Measurements from ENCODE around the gene PRKD2.
"Not testable (repeated sequence)": the region's sequence is repeated elsewhere in the genome, so short reads cannot be mapped to it uniquely, and the experiment has no call there.

PRKD2 gene

GRCh38 chr19:46717034-46717715 is at the start of gene PRKD2:
Gene PRKD2 (minus strand): TSS chr19:46717114. CDS start chr19:46716370, 744 bp downstream.
- peak; percentile 73 for DNase-seq (ENCODE audit: low read depth, low spot score)

- DNase-seq (ENCODE audit: low read depth, low spot score): no peak
Observed at GRCh38 chr19:46764817-46765291, 47.9 kb upstream of the PRKD2 start.

DNA sequence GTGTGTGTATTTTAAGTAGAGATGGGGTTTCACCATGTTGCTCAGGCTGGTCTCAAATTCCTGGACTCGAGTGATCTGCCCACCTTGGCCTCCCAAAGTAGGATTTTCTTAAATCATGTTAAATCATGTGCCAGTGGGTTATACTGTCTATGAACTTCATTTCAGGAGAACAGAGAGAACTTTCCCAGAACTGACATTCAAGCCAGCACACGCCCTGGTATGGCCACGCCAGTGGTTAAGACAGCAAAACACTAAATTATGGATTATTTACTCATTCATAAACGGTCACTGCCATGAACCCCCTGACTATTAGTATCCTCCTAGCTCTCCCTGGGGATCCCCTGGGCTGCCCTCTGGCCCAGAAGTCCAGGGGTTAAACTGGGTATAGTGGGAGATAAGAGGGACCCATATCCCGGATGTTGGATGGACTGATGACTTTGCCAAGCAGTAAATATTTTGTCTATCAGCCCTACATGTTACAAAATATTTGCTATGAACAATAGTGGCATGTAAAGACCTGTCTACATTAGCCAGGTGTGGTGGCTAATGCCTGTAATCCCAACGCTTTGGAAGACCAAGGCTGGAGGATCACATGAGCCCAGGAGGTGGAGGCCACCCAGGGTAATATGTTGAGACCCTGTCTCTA is 45.5 kb upstream of the PRKD2 start:
- DNase-seq (ENCODE audit: low read depth, low spot score): no peak

- DNase-seq (ENCODE audit: low read depth, low spot score): no peak
Observed at GRCh38 chr19:46761418-46761831, 44.5 kb upstream of the PRKD2 start.

DNA sequence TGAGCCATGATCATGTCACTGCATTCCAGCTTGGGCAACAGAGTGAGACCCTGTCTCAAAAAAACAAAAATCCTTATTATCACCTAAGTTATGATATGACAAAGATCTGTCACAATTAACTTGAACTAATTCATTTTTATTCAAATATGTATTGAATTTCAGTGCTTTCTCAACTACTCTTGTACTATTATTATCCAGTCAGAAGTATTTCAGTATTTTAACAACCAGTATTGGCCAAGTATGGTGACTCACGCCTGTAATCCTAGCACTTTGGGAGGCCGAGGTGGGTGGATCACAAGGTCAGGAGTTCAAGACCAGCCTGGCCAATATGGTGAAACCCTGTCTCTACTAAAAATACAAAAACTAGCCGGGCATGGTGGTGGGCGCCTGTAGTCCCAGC is 44.0 kb upstream of the PRKD2 start:
- DNase-seq (ENCODE audit: low read depth, low spot score): not testable (repeated sequence)

DNA sequence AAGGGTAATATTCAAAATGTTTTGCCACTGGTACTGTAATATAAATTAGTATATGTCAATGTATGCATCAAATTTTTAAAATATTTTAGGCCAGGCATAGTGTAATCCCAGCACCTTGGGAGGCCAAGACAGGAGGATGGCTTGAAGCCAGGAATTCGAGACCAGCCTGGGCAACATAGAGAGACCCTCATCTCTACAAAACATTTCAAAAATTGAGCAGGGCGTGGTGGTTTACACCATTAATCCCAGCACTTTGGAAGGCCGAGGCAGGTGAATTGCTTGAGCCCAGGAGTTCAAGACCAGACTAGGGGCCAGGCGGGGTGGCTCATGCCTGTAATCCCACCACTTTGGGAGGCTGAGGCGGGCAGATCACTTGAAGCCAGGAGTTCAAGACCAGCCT is 43.4 kb upstream of the PRKD2 start:
- no peak for DNase-seq (ENCODE audit: low read depth, low spot score)

DNA sequence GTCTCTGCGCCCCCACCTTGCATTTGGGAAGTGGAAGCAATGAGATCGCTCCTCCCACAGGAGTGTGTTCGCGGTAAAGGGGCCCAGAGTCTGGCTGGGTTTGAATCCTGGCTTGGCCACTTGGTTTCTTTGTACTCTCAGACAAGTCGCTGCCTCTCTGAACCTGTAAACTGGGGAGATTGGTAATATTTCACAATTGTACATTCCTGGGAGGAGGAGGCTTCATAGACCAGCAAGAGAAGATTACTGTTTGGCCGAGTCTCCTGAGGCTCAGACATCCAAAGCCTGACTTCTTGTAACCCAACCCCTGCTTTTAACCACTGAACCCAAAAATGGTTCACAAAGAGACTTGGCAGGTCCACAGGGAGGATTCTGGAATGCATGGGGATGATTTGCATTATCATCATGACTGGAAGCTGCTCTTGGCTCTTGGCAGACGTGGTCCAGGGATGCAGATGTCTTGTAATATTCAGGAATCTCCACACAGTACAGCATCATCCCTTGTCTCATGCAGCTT is 43.0 kb upstream of the PRKD2 start:
- DNase-seq (ENCODE audit: low read depth, low spot score): no peak

DNA sequence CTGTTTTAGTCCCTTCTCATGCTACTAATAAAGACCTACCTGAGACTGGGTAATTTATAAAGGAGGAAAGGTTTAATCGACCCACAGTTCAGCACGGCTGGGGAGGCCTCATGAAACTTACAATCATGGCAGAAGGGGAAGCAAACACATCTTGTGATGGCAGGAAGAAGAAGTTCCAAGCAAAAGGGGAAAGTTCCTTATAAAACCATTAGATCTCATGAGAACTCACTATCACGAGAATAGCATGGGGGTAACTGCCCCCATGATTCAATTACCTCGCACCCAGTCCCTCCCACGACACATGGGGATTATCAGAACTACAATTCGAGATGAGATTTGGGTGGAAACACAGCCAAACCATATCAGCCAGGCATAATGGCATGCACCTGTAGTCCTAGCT is 42.3 kb upstream of the PRKD2 start:
- no peak for DNase-seq (ENCODE audit: low read depth, low spot score)

DNA sequence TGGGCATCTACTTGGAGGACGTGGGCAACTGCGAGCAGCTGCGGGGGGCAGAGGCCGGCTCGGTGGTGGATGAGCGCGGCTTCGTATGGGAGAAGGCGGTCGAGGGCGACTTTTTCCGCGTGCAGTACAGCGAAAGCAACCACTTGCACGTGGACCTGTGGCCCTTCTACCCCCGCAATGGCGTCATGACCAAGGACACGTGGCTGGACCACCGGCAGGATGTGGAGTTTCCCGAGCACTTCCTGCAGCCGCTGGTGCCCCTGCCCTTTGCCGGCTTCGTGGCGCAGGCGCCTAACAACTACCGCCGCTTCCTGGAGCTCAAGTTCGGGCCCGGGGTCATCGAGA is 39.6 kb upstream of the PRKD2 start:
- DNase-seq (ENCODE audit: low read depth, low spot score): no peak

GRCh38 chr19:46755853-46756543 is 39.1 kb upstream of the PRKD2 start:
- DNase-seq (ENCODE audit: low read depth, low spot score): no peak

- DNase-seq (ENCODE audit: low read depth, low spot score): no peak
Observed at GRCh38 chr19:46755077-46755852, 38.4 kb upstream of the PRKD2 start.

- DNase-seq (ENCODE audit: low read depth, low spot score): no peak
Observed at GRCh38 chr19:46753420-46754155, 36.7 kb upstream of the PRKD2 start.

DNA sequence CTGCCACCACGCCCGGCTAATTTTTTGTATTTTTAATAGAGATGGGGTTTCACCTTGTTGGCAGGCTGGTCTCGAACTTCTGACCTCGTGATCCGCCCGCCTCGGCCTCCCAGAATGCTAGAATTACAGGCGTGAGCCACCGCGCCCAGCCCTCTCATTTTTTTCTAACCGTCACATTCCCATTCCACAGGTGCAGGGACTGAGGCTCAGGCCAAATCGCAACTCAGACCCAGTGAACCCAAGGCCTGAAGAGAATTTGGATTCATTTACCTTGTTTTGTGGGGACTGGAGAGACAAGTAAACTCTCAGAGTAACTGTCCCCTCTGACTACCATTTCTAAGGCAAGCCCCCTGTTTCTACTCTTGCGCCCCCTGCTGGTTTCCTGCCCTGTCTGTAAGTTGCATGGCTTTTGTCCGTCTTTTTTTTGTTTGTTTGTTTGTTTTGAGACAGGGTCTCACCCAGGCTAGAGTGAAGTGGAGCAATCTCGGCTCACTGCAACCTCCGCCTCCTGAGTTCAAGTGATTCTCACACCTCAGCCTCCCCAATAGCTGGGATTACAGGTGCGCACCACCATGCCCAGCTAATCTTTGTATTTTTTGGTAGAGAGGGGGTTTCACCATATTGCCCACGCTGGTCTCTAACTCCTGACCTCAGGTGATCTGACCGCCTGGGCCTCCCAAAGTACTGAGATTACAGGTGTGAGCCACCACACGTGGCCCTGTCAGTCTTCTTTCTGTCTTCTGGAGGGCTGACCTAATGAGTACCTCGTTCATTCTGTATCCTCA is 31.6 kb upstream of the PRKD2 start:
- DNase-seq (ENCODE audit: low read depth, low spot score): peak; percentile 53

DNA sequence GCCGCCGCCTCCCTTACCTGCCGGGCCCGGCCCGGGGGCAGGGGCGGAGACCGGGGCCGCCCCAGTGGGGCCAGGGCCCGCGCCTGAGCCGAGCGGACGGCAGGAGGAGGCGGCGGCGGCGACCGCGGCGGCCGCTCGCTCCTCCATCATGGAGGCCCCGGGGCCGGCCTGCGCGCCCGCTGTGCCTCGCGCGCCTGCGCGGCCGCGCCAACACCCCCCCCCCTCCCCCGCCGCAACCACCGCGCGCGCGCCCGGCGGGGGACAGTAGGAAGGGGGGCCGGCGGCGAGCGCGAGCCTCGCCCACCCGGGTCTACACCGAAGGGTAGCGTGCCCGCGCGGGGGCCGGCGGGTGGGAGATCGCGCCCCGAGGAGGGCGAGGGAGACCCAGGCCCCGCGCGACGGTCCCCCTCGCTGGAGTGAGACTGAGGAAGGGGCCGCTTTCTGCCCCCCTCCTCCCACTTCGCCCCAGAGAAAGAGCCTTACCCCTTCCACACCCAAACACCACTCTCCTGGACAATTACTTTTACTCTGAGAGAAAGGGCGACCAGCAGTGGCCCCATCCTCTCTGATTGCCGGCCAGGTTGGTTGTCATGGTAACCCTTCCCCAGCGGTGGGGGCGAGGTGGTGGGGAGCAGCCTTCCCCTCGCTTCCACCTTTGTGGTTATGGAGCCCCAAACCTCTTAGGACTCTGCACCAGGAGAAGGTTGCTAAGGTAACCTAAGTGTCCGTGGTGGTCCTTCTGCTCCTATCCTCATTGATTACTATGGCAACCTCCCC is 29.6 kb upstream of the PRKD2 start, which contains the start of gene STRN4:
Gene STRN4 (minus strand): TSS at position 170 of the 777 bp plus-strand sequence. CDS start 20 bp downstream, at position 150.
- no peak for DNase-seq (ENCODE audit: low read depth, low spot score)

DNA sequence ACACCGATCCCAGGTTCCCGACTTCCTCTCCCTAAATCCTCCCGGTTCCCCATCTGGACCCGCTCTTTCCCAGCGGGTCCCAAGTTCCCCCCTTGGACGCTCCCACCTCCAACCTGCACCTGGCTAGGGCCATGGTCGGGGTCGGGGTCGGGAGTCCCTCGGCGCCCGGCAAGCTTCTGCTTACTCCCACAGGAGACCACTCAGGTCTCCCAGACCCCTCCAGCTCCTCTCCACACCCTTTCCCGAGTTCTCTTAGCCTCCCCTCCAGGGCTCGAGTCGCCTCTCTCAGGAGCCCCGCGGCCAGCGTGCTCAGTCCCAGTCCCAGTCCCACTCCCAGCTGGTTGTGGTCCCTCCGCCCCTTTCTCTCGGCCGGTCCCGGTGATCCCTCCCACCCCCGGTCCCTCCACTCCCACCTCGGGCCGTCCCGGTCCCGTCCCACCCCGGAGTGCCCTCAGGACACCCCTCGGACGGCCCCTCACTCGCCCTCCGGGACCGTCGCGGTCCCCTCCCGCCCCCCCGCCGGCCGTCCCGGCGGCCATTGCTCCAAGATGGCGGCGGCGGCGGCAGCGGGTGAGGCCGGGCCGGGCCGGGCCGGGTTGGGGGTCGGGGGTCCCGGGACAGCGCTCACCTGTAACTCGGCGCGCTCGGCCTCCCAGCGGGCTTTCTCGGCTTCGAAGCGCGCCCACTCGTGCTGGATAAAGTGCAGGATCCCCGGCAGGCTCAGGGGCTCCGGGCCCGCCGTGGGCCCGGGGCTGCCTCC is 28.8 kb upstream of the PRKD2 start, which contains the start of gene FKRP:
Gene FKRP (plus strand): TSS at position 537 of the 760 bp plus-strand sequence. CDS start 9,394 bp downstream, outside the sequence.
- DNase-seq (ENCODE audit: low read depth, low spot score): no peak

- no peak for DNase-seq (ENCODE audit: low read depth, low spot score)
Observed at GRCh38 chr19:46745030-46745429, 28.1 kb upstream of the PRKD2 start.

DNA sequence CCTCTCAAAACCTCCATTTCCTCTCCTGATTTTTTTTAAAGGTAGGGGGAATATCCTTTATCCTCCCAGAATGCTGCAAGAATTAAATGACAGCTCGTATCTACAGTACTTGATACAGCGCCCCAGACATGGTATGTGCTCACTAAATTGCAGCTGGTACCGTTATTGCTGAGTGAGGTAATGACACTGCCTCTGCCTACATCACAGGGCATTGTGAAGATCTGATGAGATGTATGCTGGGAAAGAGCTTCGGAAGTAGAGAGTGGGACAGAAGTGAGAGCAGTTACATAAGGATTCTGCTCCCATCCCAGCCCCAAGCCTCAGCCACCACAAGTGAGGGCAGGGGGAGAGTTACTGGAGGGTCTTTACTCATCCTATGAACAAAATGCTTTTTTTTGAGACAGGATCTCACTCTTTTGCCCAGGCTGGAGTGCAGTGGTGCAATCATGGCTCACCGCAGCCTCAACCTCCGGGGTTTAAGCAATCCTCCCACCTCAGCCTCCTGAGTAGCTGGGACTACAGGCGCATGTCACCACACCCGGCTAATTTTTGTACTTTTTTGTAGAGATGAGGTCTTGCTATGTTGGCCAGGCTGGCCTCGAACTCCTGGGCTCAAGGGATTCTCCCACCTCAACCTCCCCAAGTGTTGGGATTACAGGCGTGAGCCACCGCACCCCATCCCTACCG is 27.2 kb upstream of the PRKD2 start:
- DNase-seq (ENCODE audit: low read depth, low spot score): no peak
